HG03558 (cell line): ENCODE data around the gene ORC3.

Experiments
- ATAC-seq: cut with Tn5 transposase; IDR thresholded peaks from one replicate; pipeline ENCODE4 v1.9.1; 2021; ENCODE audit warnings: moderate number of reproducible peaks; ENCODE audit not compliant: unreplicated experiment; ENCODE audit errors: extremely low read depth

ORC3 gene

GRCh38 chr6:87589693-87590416 lies at the start of gene ORC3, which contains the start of gene RARS2:
TSS of gene ORC3 (plus strand) at chr6:87590135. CDS start at chr6:87590169, 34 bp downstream.
TSS of gene RARS2 (minus strand) at chr6:87589987. CDS start at chr6:87589957, 30 bp downstream.
- peak; percentile 99 for ATAC-seq

- no peak for ATAC-seq
Observed at GRCh38 chr6:87540539-87540938, 49.4 kb upstream of the ORC3 start.

GRCh38 chr6:87541041-87541440 lies 48.9 kb upstream of the ORC3 start:
- no peak for ATAC-seq

GRCh38 chr6:87541744-87542143 lies 48.2 kb upstream of the ORC3 start:
- no peak for ATAC-seq

GRCh38 chr6:87543696-87544473 lies 46.0 kb upstream of the ORC3 start:
- ATAC-seq = no peak

- no peak for ATAC-seq
Observed at GRCh38 chr6:87544474-87544735, 45.5 kb upstream of the ORC3 start.

GRCh38 chr6:87551799-87552198 lies 38.1 kb upstream of the ORC3 start:
- ATAC-seq = no peak

GRCh38 chr6:87553159-87553765 lies 36.7 kb upstream of the ORC3 start:
- no peak for ATAC-seq

GRCh38 chr6:87555506-87555905 lies 34.4 kb upstream of the ORC3 start:
- no peak for ATAC-seq

GRCh38 chr6:87558446-87558845 lies 31.5 kb upstream of the ORC3 start:
- ATAC-seq = no peak

GRCh38 chr6:87561017-87561416 lies 28.9 kb upstream of the ORC3 start:
- ATAC-seq = no peak

GRCh38 chr6:87572021-87572420 lies 17.9 kb upstream of the ORC3 start:
- no peak for ATAC-seq

- ATAC-seq = no peak
Observed at GRCh38 chr6:87572883-87573282, 17.1 kb upstream of the ORC3 start.

GRCh38 chr6:87573307-87574024 lies 16.5 kb upstream of the ORC3 start:
- ATAC-seq = no peak

GRCh38 chr6:87574237-87574804 lies 15.6 kb upstream of the ORC3 start:
- ATAC-seq = no peak

GRCh38 chr6:87575423-87575822 lies 14.5 kb upstream of the ORC3 start:
- no peak for ATAC-seq

GRCh38 chr6:87583822-87584221 lies 6.1 kb upstream of the ORC3 start:
- ATAC-seq = no peak

- ATAC-seq = no peak
Observed at GRCh38 chr6:87586371-87587077, 3.4 kb upstream of the ORC3 start.

- no peak for ATAC-seq
Observed at GRCh38 chr6:87588756-87589407, 1.1 kb upstream of the ORC3 start.
